ENCODE measurements around the gene CAPZA2. TPM values are rescaled to one million over a fixed set of nuclear protein-coding genes. Genes with fewer than 3 reads are reported as not detected.

The CAPZA2 gene
- total and polyA plus RNA-seq, 2 experiments from 2014 or later: 49.1 to 106 TPM

DNA sequence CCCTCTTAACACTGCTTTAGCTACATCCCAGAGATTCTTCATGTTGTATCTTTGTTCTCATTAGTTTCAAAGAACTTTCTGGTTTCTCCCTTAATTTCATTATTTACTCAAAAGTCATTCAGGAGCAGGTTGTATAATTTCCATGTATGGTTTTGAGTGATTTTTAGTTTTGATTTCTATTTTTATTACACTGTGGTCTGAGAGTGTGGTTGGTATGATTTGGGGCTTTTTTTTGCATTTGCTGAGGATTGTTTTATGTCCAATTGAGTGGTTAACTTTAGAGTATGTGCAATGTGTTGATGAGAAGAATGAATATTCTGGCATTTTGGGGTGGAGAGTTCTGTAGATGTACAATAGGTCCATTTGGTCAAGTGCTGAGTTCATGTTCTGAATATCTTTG is 37.9 kb upstream of the CAPZA2 start:
- no peaks in the 10 kb centered on the region; the same call in 2 of the 3 replicates for H3K9me3 Mint-ChIP-seq
- no peak for DNase-seq (ENCODE audit: low spot score)
- no peaks in the 10 kb centered on the region for H3K79me2 ChIP-seq (replicated peaks; ENCODE audit: insufficient read depth)
- no peak for TF ChIP-seq CREB1 (CRISPR knock-in tag; IDR thresholded peaks at IDR 0.05; ENCODE audit: low read depth)
- TF ChIP-seq ZNF331 (CRISPR knock-in tag; IDR thresholded peaks at IDR 0.05; ENCODE audit: low read depth): no peak
- TF ChIP-seq EZH2 (IDR thresholded peaks at IDR 0.05; ENCODE audit: low read depth, unreplicated experiment): no peak
- no peak for TF ChIP-seq POLR2AphosphoS5 (IDR thresholded peaks at IDR 0.05; ENCODE audit: low read depth)
- TF ChIP-seq, protein P1, sequence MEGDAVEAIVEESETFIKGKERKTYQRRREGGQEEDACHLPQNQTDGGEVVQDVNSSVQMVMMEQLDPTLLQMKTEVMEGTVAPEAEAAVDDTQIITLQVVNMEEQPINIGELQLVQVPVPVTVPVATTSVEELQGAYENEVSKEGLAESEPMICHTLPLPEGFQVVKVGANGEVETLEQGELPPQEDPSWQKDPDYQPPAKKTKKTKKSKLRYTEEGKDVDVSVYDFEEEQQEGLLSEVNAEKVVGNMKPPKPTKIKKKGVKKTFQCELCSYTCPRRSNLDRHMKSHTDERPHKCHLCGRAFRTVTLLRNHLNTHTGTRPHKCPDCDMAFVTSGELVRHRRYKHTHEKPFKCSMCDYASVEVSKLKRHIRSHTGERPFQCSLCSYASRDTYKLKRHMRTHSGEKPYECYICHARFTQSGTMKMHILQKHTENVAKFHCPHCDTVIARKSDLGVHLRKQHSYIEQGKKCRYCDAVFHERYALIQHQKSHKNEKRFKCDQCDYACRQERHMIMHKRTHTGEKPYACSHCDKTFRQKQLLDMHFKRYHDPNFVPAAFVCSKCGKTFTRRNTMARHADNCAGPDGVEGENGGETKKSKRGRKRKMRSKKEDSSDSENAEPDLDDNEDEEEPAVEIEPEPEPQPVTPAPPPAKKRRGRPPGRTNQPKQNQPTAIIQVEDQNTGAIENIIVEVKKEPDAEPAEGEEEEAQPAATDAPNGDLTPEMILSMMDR (conservative IDR thresholded peaks at IDR 0.05; ENCODE audit: low read depth in 2 of 2): no peak
- no peak for TF ChIP-seq ZNF462 (CRISPR knock-in tag; IDR thresholded peaks at IDR 0.05)
- TF ChIP-seq JUNB (IDR thresholded peaks at IDR 0.05; ENCODE audit: unreplicated experiment): no peak
- no peak for TF ChIP-seq STAT1 (IDR thresholded peaks at IDR 0.05; ENCODE audit: unreplicated experiment)
- no peak for TF ChIP-seq ZNF114 (CRISPR knock-in tag; IDR thresholded peaks at IDR 0.05)
- no peak for TF ChIP-seq EZH2phosphoT487 (IDR thresholded peaks at IDR 0.05; ENCODE audit: unreplicated experiment)
- TF ChIP-seq, protein P2, sequence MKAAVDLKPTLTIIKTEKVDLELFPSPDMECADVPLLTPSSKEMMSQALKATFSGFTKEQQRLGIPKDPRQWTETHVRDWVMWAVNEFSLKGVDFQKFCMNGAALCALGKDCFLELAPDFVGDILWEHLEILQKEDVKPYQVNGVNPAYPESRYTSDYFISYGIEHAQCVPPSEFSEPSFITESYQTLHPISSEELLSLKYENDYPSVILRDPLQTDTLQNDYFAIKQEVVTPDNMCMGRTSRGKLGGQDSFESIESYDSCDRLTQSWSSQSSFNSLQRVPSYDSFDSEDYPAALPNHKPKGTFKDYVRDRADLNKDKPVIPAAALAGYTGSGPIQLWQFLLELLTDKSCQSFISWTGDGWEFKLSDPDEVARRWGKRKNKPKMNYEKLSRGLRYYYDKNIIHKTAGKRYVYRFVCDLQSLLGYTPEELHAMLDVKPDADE (IDR thresholded peaks at IDR 0.05): no peak
- TF ChIP-seq NANOG (IDR thresholded peaks at IDR 0.05; ENCODE audit: borderline replicate concordance): no peak
- TF ChIP-seq, protein P3, sequence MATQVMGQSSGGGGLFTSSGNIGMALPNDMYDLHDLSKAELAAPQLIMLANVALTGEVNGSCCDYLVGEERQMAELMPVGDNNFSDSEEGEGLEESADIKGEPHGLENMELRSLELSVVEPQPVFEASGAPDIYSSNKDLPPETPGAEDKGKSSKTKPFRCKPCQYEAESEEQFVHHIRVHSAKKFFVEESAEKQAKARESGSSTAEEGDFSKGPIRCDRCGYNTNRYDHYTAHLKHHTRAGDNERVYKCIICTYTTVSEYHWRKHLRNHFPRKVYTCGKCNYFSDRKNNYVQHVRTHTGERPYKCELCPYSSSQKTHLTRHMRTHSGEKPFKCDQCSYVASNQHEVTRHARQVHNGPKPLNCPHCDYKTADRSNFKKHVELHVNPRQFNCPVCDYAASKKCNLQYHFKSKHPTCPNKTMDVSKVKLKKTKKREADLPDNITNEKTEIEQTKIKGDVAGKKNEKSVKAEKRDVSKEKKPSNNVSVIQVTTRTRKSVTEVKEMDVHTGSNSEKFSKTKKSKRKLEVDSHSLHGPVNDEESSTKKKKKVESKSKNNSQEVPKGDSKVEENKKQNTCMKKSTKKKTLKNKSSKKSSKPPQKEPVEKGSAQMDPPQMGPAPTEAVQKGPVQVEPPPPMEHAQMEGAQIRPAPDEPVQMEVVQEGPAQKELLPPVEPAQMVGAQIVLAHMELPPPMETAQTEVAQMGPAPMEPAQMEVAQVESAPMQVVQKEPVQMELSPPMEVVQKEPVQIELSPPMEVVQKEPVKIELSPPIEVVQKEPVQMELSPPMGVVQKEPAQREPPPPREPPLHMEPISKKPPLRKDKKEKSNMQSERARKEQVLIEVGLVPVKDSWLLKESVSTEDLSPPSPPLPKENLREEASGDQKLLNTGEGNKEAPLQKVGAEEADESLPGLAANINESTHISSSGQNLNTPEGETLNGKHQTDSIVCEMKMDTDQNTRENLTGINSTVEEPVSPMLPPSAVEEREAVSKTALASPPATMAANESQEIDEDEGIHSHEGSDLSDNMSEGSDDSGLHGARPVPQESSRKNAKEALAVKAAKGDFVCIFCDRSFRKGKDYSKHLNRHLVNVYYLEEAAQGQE (IDR thresholded peaks at IDR 0.05; ENCODE audit: unreplicated experiment): no peak
- H3K36me3 Mint-ChIP-seq (ENCODE audit: low read depth): no peaks in the 10 kb centered on the region
- no peak overlapping the region for H3K27ac Mint-ChIP-seq
- no peak overlapping the region for H2AFZ ChIP-seq
- no peak for ATAC-seq
- H3K4me3 Mint-ChIP-seq: no peak overlapping the region
- H3K4me1 Mint-ChIP-seq: peaks cover 3% of the 10 kb centered on the region; the same call in 1 of the 3 replicates
- no peaks in the 10 kb centered on the region for H3K36me3 ChIP-seq (ENCODE audit: insufficient read depth)
- no peak overlapping the region for H3K27ac ChIP-seq (ENCODE audit: low read depth)
- no peaks in the 10 kb centered on the region for H4K20me1 ChIP-seq (replicated peaks; ENCODE audit: insufficient read depth)
- no peaks in the 10 kb centered on the region for H3K4me1 ChIP-seq (ENCODE audit: insufficient read depth)
- H3K9me2 ChIP-seq (ENCODE audit: insufficient read depth): peaks cover 4% of the 10 kb centered on the region; the same call in 1 of the 2 replicates
- no peaks in the 10 kb centered on the region for H3F3A ChIP-seq (replicated peaks; ENCODE audit: low read depth)
- H3K27me3 ChIP-seq (ENCODE audit: insufficient read depth): no peaks in the 10 kb centered on the region
- no peak overlapping the region for H3K4me3 ChIP-seq
- H3K27me3 Mint-ChIP-seq (ENCODE audit: insufficient read depth, low read depth, poor library complexity): peaks cover 2% of the 10 kb centered on the region
- no peak overlapping the region for H3K4me2 ChIP-seq

Data from GM23338 (cell line).